Gastrocnemius medialis (tissue), 4 donors: ENCODE measurements around the gene VAPA. TPM values are rescaled to one million over a fixed set of nuclear protein-coding genes. Genes with fewer than 3 reads are reported as not detected.

ENCODE experiments used
- ATAC-seq, 2 donors: fragments of 150-250 bp; one replicate each; pipeline ENCODE4 v1.9.1; 2016
- DNase-seq, 2 donors: peaks; one replicate each; pipeline ENCODE4 v3.0.0-alpha.2; 2019
- H3K27ac ChIP-seq, 4 donors: fragments of 200-600 bp; sonication (generic); 1 replicate in 1 of 4; 2 replicates in 3 of 4; pipeline ENCODE4 v1.5.1; 2016 to 2018; ENCODE audit warnings: mild to moderate bottlenecking in 2 of 4, moderate library complexity in 1 of 4
- H3K27me3 ChIP-seq, 3 donors: fragments of 200-600 bp; sonication (generic) in 2 of 3; 1 replicate in 1 of 3; 2 replicates in 2 of 3; pipeline versions ENCODE4 v1.5.1 to v1.6.0; 2016 to 2019; ENCODE audit warnings: mild to moderate bottlenecking in 1 of 3, moderate library complexity in 1 of 3
- H3K36me3 ChIP-seq, 2 donors: fragments of 200-600 bp; sonication (generic) in 1 of 2; one replicate each; pipeline ENCODE4 v1.5.1; 2017 to 2018
- H3K4me1 ChIP-seq, 2 donors: fragments of 200-600 bp; sonication (generic) in 1 of 2; one replicate each; pipeline ENCODE4 v1.5.1; 2016 to 2017; ENCODE audit warnings: mild to moderate bottlenecking in 2 of 2
- H3K4me3 ChIP-seq, 4 donors: fragments of 200-600 bp; sonication (generic) in 3 of 4; 1 replicate in 1 of 4; 2 replicates in 3 of 4; pipeline ENCODE4 v1.5.1; 2016 to 2019; ENCODE audit warnings: mild to moderate bottlenecking in 2 of 4
- H3K9me3 ChIP-seq, 3 donors: fragments of 200-600 bp; sonication (generic) in 2 of 3; 1 replicate in 1 of 3; 2 replicates in 2 of 3; pipeline ENCODE4 v1.5.1; 2016 to 2019
- CTCF ChIP-seq, 5 experiments: fragments of 450-650 bp in 3 of 5; fragments of 200-600 bp in 2 of 5; sonication (generic) in 2 of 5; IDR thresholded peaks in 4 of 5; conservative IDR thresholded peaks in 1 of 5; 1 replicate in 4 of 5; 2 replicates in 1 of 5; pipeline ENCODE4 v1.5.1; 2016 to 2019; ENCODE audit warnings: antibody characterized with exemption in 5 of 5, mild to moderate bottlenecking in 3 of 5, moderate library complexity in 3 of 5
- POLR2A ChIP-seq, 2 donors: fragments of 450-650 bp; IDR thresholded peaks; one replicate each; pipeline ENCODE4 v1.6.1; 2017; ENCODE audit warnings: antibody characterized with exemption in 2 of 2, mild to moderate bottlenecking in 2 of 2, moderate library complexity in 2 of 2
- in situ Hi-C, 4 donors: fragments of 200-750 bp; cut with MboI; loops; one replicate each; pipeline versions ENCODE4 v1.15.0 to v1.8.0; 2017; ENCODE audit warnings: low sequenced_read_pairs in 4 of 4
- intact Hi-C: fragments of 100-400 bp; cut with DNase I; formaldehyde crosslinking; loops from one replicate; pipeline ENCODE4 v1.15.1; 2023; ENCODE audit warnings: low total_unique reads
- total RNA-seq, 4 donors: library from RNA; depleted of rRNA; stranded (reverse); fragments of >200 nt; gene quantifications; one replicate each; pipeline versions ENCODE4 v1.1.0 to v1.2.3, GENCODE V29; 2016

The VAPA gene
- total RNA-seq, 4 donors from 2014 or later, result 227 to 320 (median 243) TPM

GRCh38 chr18:9987345-9987744, 73.5 kb downstream of the VAPA start:
- no peak for TF ChIP-seq POLR2A (IDR thresholded peaks at IDR 0.05)
- no peak for TF ChIP-seq CTCF (IDR thresholded peaks at IDR 0.05 in 4 of 5, conservative IDR thresholded peaks at IDR 0.05 in 1 of 5)
- Histone ChIP-seq H3K9me3 (no peaks in the 10 kb centered on the region), H3K4me1 (no peaks in the 10 kb centered on the region), H3K27ac (no peak overlapping the region), H3K4me3 (no peak overlapping the region), H3K27me3 (no peaks in the 10 kb centered on the region), H3K36me3 (no peaks in the 10 kb centered on the region)
- in situ Hi-C loops (no loop called here), intact Hi-C loops (no loop called here)
- DNase-seq (no peak), ATAC-seq (no peak)

GRCh38 chr18:9987931-9988330, 74.1 kb downstream of the VAPA start:
- no peaks in the 10 kb centered on the region for H3K4me1 ChIP-seq
- in situ Hi-C loops, result no loop called here
- H3K36me3 ChIP-seq, result no peaks in the 10 kb centered on the region
- TF ChIP-seq POLR2A (IDR thresholded peaks at IDR 0.05), result no peak
- TF ChIP-seq CTCF (IDR thresholded peaks at IDR 0.05 in 4 of 5, conservative IDR thresholded peaks at IDR 0.05 in 1 of 5), result no peak
- no peak overlapping the region for H3K27ac ChIP-seq
- intact Hi-C loops, result no loop called here
- no peaks in the 10 kb centered on the region for H3K9me3 ChIP-seq
- ATAC-seq (no peak), DNase-seq (no peak)
- no peak overlapping the region for H3K4me3 ChIP-seq
- no peaks in the 10 kb centered on the region for H3K27me3 ChIP-seq

- Histone ChIP-seq H3K4me1 (no peaks in the 10 kb centered on the region), H3K27me3 (no peaks in the 10 kb centered on the region), H3K36me3 (no peaks in the 10 kb centered on the region), H3K27ac (no peak overlapping the region), H3K4me3 (no peak overlapping the region), H3K9me3 (no peaks in the 10 kb centered on the region)
- TF ChIP-seq POLR2A (IDR thresholded peaks at IDR 0.05) (no peak), CTCF (IDR thresholded peaks at IDR 0.05 in 4 of 5, conservative IDR thresholded peaks at IDR 0.05 in 1 of 5) (no peak)
- intact Hi-C loops, result no loop called here
- no peak for ATAC-seq
- in situ Hi-C loops, result no loop called here
- DNase-seq, result no peak
These were observed 74.8 kb downstream of the VAPA start for GRCh38 chr18:9988665-9989064.

- TF ChIP-seq CTCF (IDR thresholded peaks at IDR 0.05 in 4 of 5, conservative IDR thresholded peaks at IDR 0.05 in 1 of 5), result no peak
- TF ChIP-seq POLR2A (IDR thresholded peaks at IDR 0.05), result no peak
- Histone ChIP-seq H3K9me3 (no peaks in the 10 kb centered on the region), H3K27ac (no peak overlapping the region), H3K36me3 (no peaks in the 10 kb centered on the region), H3K4me3 (no peak overlapping the region), H3K4me1 (no peaks in the 10 kb centered on the region), H3K27me3 (no peaks in the 10 kb centered on the region)
- DNase-seq, result no peak
- intact Hi-C loops (no loop called here), in situ Hi-C loops (no loop called here)
- ATAC-seq, result no peak
These were observed 75.7 kb downstream of the VAPA start for GRCh38 chr18:9989481-9989880.
